Measurements from ENCODE around the gene NELFCD. TPM values are rescaled to one million over a fixed set of nuclear protein-coding genes. Genes with fewer than 3 reads are reported as not detected.

Gene NELFCD
- polyA plus RNA-seq, 1 donor from 2014 or later, result 88.7 TPM

GRCh38 chr20:58938078-58938477 is 43.0 kb upstream of the NELFCD start:
- no peak overlapping the region for H3K4me2 ChIP-seq (ENCODE audit: low read length)
- H3K9me2 ChIP-seq (ENCODE audit: insufficient read depth, low read length), result no peaks in the 10 kb centered on the region
- no peak for TF ChIP-seq EZH2 (IDR thresholded peaks at IDR 0.05; ENCODE audit: borderline replicate concordance, insufficient read depth, low read length, poor library complexity, severe bottlenecking)
- no peak for TF ChIP-seq REST (IDR thresholded peaks at IDR 0.05; ENCODE audit: borderline replicate concordance)
- TF ChIP-seq POLR2AphosphoS5 (IDR thresholded peaks at IDR 0.05), result no peak
- TF ChIP-seq SMC3 (conservative IDR thresholded peaks at IDR 0.05; ENCODE audit: poor library complexity), result no peak
- TF ChIP-seq EP300 (conservative IDR thresholded peaks at IDR 0.05; ENCODE audit: poor library complexity, severe bottlenecking), result no peak
- TF ChIP-seq CTCF (IDR thresholded peaks at IDR 0.05; ENCODE audit: poor library complexity, severe bottlenecking), result no peak
- no peak for TF ChIP-seq RAD21 (conservative IDR thresholded peaks at IDR 0.05)
- no peak for TF ChIP-seq TAF1 (IDR thresholded peaks at IDR 0.05; ENCODE audit: low read depth)
- TF ChIP-seq MXI1 (conservative IDR thresholded peaks at IDR 0.05; ENCODE audit: poor library complexity, severe bottlenecking), result no peak
- H3K4me3 ChIP-seq (ENCODE audit: low read length), result no peak overlapping the region
- no peaks in the 10 kb centered on the region for H3K9me3 ChIP-seq (ENCODE audit: low read length)
- H3K36me3 ChIP-seq (ENCODE audit: insufficient read depth, low read length), result no peaks in the 10 kb centered on the region
- H3K27ac ChIP-seq (ENCODE audit: low read length), result no peak overlapping the region
- H3K9ac ChIP-seq (ENCODE audit: low read length), result no peak overlapping the region
- no peaks in the 10 kb centered on the region for H4K20me1 ChIP-seq (ENCODE audit: insufficient read depth)
- no peaks in the 10 kb centered on the region for H3K79me2 ChIP-seq (replicated peaks; ENCODE audit: insufficient read depth, low read length)
- no peak overlapping the region for H2AFZ ChIP-seq (ENCODE audit: low read depth, low read length)
- no peaks in the 10 kb centered on the region for H3F3A ChIP-seq (ENCODE audit: insufficient read depth, low read length, poor library complexity, severe bottlenecking)
- H3K27me3 ChIP-seq (ENCODE audit: insufficient read depth, low read depth, low read length), result no peaks in the 10 kb centered on the region

- no peak overlapping the region for H3K4me3 ChIP-seq (ENCODE audit: low read length)
- no peak overlapping the region for H3K4me2 ChIP-seq (ENCODE audit: low read length)
- H3K36me3 ChIP-seq (ENCODE audit: insufficient read depth, low read length), result no peaks in the 10 kb centered on the region
- no peaks in the 10 kb centered on the region for H3K27me3 ChIP-seq (ENCODE audit: insufficient read depth, low read depth, low read length)
- H3K27ac ChIP-seq (ENCODE audit: low read length), result no peak overlapping the region
- H4K20me1 ChIP-seq (ENCODE audit: insufficient read depth), result no peaks in the 10 kb centered on the region
- no peak overlapping the region for H2AFZ ChIP-seq (ENCODE audit: low read depth, low read length)
- H3K9me2 ChIP-seq (ENCODE audit: insufficient read depth, low read length), result no peaks in the 10 kb centered on the region
- H3K9ac ChIP-seq (ENCODE audit: low read length), result no peak overlapping the region
- no peaks in the 10 kb centered on the region for H3F3A ChIP-seq (ENCODE audit: insufficient read depth, low read length, poor library complexity, severe bottlenecking)
- no peaks in the 10 kb centered on the region for H3K9me3 ChIP-seq (ENCODE audit: low read length)
- no peaks in the 10 kb centered on the region for H3K79me2 ChIP-seq (replicated peaks; ENCODE audit: insufficient read depth, low read length)
- TF ChIP-seq EP300 (conservative IDR thresholded peaks at IDR 0.05; ENCODE audit: poor library complexity, severe bottlenecking) (no peak), TAF1 (IDR thresholded peaks at IDR 0.05; ENCODE audit: low read depth) (no peak), EZH2 (IDR thresholded peaks at IDR 0.05; ENCODE audit: borderline replicate concordance, insufficient read depth, low read length, poor library complexity, severe bottlenecking) (no peak), POLR2AphosphoS5 (IDR thresholded peaks at IDR 0.05) (no peak), SMC3 (conservative IDR thresholded peaks at IDR 0.05; ENCODE audit: poor library complexity) (no peak), CTCF (IDR thresholded peaks at IDR 0.05; ENCODE audit: poor library complexity, severe bottlenecking) (no peak), RAD21 (conservative IDR thresholded peaks at IDR 0.05) (no peak), MXI1 (conservative IDR thresholded peaks at IDR 0.05; ENCODE audit: poor library complexity, severe bottlenecking) (no peak), REST (IDR thresholded peaks at IDR 0.05; ENCODE audit: borderline replicate concordance) (no peak)
These were observed 42.5 kb upstream of the NELFCD start for GRCh38 chr20:58938541-58938940.
